Measurements from ENCODE around the gene SIVA1.

Gene SIVA1

GRCh38 chr14:104751539-104752422 is 1.2 kb upstream of the SIVA1 start:
- DNase-seq (ENCODE audit: low spot score), result no peak

DNA sequence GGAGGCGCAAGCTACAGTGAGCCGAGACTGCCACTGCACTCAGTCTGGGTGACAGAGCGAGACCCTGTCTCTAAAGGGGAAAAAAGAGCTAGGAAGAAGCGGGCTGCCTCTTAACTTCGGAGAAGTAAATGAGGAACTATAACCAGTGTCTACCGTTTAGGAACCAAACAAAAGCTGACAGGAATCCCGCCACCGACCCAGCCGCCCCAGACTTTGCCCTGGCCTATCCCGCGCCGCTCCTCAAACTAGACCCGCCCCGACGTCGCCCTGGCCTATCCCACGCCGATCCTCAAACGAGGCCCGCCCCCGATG is 568 bp upstream of the SIVA1 start:
- DNase-seq (ENCODE audit: low spot score), result peak; percentile 98

DNA sequence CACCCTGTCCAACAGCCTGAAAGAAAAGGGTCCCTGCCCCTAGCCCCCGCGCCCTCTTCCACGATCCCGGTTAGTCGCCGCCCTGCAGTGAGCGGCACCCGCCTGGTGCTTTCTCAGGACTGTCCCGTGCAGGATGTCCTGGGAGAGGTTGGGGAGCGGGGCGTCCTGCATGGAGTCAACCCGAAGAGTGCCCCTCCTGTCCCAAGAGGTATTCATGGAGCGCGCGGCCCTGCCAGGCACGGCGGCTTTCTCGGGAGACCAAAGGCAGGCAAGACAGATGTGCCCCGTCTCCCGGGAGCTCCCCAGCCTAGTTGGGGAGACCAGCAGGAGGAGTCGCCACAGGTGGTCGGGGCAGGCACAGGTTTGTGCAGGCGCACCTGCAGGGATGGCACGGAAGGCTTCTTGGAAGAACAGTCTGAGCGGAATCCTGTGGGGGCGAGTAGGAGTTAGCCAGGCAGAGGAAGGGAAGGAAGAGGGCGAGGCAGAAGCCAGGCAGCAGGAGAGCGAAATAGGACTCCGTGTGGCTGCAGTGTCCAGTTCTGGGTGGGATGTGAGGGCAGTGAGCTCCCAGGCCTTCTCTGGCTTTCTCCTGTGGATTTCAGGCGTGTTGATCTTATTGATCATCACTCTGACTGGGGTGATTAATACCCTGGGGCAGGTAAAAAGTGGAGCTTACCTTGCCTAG is 723 bp downstream of the SIVA1 start:
- no peak for DNase-seq (ENCODE audit: low spot score)

DNA sequence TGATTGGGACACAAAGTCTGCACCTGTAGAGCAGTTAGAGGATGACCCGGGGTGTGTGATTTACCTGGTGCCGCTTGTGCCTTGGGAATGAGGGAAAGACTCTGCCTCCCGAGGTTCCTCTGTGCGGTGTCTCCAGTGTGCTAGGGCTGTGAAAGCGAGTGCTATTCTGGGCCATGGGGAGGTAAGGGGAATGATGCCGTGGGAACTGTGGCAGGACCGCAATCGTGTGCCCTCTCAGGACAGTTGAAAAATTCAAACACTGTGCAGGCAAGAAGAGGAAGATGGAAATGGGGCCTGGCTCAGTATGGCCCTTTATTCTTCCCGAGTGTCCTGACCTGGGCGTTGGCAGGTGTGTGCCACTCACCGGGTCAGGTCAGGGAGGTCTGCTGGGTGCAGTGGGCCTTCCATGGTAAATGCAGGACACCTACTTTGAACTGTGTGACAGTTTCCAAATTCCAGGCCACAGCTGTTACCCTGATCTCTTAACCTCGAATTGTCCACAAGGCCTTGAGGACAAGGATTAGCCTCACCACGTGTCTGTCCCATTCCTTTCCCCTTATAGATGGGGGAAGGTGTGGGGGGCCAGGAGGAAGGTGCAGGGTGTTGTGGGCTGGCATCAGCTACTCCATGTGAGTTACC is 1.4 kb downstream of the SIVA1 start:
- no peak for DNase-seq (ENCODE audit: low spot score)

DNA sequence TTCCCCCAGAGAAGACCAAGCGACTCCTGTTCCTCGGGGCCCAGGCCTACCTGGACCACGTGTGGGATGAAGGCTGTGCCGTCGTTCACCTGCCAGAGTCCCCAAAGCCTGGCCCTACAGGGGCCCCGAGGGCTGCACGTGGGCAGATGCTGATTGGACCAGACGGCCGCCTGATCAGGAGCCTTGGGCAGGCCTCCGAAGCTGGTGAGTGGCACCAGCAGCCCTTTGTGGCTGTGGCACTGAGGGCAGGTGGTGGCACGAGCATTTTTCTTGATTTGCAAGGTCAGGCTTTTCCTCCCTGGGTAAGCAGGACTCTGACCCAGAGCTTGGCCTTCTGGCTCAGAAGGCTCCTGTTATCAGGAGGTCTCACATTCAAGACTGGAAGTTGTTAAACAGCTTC is 2.7 kb downstream of the SIVA1 start:
- DNase-seq (ENCODE audit: low spot score), result no peak

DNA sequence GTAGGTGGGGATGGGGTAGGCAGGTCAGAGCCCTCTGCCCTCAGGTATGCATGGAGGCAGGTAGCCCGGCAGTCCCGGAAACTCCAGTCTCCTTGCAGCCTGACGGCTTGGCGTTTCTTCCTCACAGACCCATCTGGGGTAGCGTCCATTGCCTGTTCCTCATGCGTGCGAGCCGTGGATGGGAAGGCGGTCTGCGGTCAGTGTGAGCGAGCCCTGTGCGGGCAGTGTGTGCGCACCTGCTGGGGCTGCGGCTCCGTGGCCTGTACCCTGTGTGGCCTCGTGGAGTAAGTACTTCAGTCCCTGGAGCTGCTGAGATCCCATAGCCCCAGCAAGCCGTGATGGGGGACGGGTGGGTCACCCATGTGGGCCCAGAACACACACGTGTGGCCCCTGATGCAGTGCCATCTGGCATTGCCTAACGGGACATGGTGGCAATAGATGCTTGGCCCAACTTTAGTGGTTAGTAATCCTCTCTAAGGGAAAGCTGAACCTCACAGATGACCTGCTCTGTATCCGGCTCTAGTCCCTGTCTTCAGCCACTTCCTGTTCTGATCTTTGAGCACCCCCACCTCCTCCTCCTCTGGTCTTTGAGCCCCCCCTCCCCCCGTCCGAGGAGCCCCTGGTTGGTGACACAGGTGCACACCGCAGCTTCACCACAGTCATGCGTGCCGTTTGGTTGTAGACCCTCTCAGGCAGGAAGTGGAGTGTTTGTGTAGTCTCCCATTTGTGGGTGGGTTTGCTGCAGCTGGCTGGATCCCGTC is 3.7 kb downstream of the SIVA1 start:
- DNase-seq (ENCODE audit: low spot score), result no peak

DNA sequence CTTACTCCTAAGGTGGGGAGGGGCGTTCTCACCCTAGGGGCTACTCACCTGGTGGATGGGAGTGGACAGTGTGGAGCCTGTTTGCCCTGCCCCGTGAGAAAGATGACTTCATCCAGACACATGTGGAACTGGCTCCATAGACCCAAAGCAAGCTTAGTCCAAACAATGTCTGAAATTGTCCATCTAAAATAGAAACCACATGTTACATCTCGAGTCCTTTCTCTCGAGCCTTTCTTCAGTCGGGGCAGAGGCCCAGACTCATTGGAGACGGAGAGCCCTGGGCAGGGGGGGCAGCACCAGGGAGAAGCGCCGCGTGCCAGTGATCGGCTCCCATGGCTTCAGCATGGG is 4.3 kb downstream of the SIVA1 start:
- DNase-seq (ENCODE audit: low spot score), result no peak

DNA sequence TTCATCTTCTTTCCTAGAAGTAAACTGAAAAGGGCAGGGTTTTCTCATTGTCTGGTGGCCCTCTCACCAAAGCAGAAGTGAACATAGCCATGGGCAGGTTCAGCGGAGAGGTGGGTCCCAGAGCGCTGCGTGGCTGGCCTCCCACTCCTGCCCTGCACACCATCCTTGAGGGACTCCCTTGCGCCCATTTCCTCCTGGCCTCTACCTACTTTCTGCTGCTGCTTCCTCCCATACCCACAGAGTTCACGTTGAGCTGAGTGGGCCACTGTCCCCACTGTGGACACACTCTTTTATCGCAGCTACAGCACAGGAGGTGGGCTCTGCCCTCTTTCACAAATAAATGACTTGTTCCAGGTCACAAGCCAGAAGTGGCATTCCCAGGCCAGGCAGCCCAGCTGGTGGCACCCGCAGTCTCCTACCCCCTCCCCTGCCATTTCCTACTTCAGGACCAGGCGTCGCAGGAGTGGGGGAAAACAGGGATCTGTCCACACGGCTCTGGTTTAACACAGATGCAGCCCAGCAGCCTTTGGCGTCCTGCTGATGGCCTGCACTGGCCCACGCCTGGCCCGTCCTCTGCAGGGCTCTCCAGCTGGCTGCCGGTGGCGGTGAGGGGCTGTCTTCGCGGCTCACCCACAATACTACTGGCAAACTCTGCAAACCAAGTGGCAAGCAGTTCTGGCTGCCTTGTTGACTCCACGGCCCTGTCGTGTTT is 4.9 kb downstream of the SIVA1 start:
- DNase-seq (ENCODE audit: low spot score), result no peak

- no peak for DNase-seq (ENCODE audit: low spot score)
Measured at GRCh38 chr14:104758981-104759969, 6.3 kb downstream of the SIVA1 start.

- DNase-seq (ENCODE audit: low spot score), result no peak
Measured at GRCh38 chr14:104765517-104765916, 12.6 kb downstream of the SIVA1 start.

GRCh38 chr14:104766256-104766862 is 13.4 kb downstream of the SIVA1 start:
- DNase-seq (ENCODE audit: low spot score), result no peak

- DNase-seq (ENCODE audit: low spot score), result no peak
Measured at GRCh38 chr14:104766863-104767633, 14.1 kb downstream of the SIVA1 start.

GRCh38 chr14:104767634-104767918 is 14.6 kb downstream of the SIVA1 start:
- DNase-seq (ENCODE audit: low spot score), result no peak

GRCh38 chr14:104768437-104769323 is 15.7 kb downstream of the SIVA1 start:
- peak; percentile 93 for DNase-seq (ENCODE audit: low spot score)

DNA sequence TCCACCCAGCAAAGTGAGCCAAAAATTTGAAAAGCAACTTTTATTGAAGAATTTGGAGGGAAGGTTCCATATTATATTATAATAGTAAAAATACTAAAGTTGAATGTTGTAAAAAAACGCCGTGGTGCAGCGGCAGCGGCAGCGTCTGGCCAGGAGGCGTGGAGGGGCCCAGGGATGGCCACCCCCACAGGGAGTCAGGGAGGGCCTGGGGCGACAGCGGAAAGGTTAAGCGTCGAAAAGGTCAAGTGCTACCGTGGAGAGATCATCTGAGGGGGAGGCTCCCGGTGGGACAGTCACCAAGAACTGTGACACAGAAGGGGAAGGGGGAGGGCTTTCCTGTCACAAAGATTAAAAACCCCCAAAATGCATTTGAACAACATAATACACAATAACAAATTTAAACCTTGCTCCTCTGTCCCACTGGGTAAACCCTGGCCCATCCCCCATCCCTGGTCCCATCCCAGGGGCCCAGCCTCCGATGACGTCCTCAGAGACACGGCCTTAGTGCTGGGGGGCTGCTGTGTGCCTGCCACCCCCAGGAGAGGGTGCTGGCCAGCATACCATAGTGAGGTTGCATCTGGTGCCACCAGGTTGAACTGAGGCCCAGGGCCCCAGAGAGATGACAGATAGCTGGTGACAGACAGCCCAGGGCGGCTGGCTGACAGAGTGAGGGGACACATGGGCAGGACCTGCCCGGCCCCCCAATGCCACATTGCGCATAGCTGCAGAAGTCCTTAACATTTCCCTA is 16.6 kb downstream of the SIVA1 start:
- DNase-seq (ENCODE audit: low spot score), result no peak

GRCh38 chr14:104770072-104770579 is 17.2 kb downstream of the SIVA1 start:
- no peak for DNase-seq (ENCODE audit: low spot score)

- DNase-seq (ENCODE audit: low spot score), result no peak
Measured at GRCh38 chr14:104770851-104771272, 17.9 kb downstream of the SIVA1 start.

- DNase-seq (ENCODE audit: low spot score), result no peak
Measured at GRCh38 chr14:104771374-104771773, 18.4 kb downstream of the SIVA1 start.
